ENCODE results near the gene GCM1.

The GCM1 gene

DNA sequence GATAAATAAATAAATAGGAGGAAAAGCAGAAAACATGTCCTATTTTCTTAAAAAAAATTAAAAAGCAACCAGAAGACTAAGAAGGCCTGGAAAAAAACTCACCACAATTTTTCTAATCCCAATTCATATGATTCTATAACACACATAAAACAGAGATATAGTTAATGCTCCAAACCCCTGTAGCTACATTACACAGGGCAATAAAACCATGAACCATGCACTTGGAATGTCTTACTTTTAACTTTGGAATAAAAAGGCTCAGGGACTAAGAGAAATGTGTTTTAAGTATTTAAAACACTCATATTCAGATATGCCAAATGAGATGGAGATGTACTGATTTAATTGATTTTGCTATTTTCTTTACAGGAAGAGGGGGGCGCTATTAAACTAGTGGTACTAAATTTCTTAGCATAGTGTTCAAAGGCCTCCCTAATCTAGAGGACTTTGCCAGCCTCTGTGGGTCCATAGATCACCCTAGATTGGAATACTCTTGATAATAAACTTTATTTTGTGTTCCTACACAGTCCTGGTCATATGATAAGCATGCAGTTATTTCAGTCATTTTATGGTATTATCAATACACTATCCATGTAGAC is 30.3 kb upstream of the GCM1 start:
- Histone ChIP-seq H3K9ac (ENCODE audit: insufficient read length) (no peak overlapping the region), H3K9me3 (ENCODE audit: low read depth, low read length) (no peaks in the 10 kb centered on the region), H3K36me3 (ENCODE audit: insufficient read depth, low read length) (no peaks in the 10 kb centered on the region), H3K4me3 (no peak overlapping the region), H3K27ac (no peak overlapping the region)
- TF ChIP-seq EZH2 (IDR thresholded peaks at IDR 0.05) = no peak
- DNase-seq (ENCODE audit: low read depth, low spot score) = no peak

DNA sequence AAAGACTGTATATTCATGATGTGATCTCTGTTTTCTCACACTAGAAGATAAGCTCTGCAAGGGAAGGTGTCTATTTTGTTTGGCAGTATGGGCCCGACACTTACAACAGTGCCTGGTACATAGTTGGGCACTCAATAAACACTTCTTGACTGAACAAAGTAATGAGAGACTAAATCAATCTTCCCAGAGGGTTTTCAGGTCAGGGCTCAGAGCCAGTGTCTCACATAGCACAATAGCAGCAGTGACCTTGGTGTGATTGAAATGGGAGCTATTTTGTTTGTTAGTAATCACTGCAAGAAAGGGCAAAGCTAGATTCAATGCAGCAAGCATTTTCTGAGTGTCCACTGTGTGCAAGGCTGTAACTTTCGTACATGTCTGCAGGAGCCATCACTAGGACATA is 26.4 kb upstream of the GCM1 start:
- Histone ChIP-seq H3K9me3 (ENCODE audit: low read depth, low read length) (no peaks in the 10 kb centered on the region), H3K9ac (ENCODE audit: insufficient read length) (no peak overlapping the region), H3K27ac (no peak overlapping the region), H3K4me3 (no peak overlapping the region), H3K36me3 (ENCODE audit: insufficient read depth, low read length) (no peaks in the 10 kb centered on the region)
- TF ChIP-seq EZH2 (IDR thresholded peaks at IDR 0.05) (no peak), POLR2AphosphoS5 (IDR thresholded peaks at IDR 0.05; ENCODE audit: borderline replicate concordance, low read depth, low read length) (no peak), FOXP2 (optimal IDR thresholded peaks at IDR 0.05; ENCODE audit: control extremely low read depth, extremely low read length, insufficient read depth) (no peak)
- no peak for DNase-seq (ENCODE audit: low read depth, low spot score)

DNA sequence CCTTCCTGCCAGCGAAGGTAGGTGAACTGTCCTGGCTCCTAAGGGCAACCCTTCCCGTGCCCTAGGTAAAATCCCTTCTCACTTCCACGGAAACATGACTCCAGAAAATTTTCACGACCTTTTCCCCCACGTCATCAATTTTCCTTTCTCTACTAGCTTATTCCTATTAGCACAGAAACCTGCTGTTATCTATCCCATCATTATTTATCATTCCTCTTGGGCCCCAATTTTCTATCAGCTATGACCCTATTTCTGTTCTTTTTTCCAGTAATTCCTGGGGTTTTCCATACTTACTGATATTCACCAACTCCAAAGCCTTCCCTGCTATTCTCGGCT is 23.8 kb upstream of the GCM1 start:
- no peak for TF ChIP-seq POLR2AphosphoS5 (IDR thresholded peaks at IDR 0.05; ENCODE audit: borderline replicate concordance, low read depth, low read length)
- no peak overlapping the region for H3K9ac ChIP-seq (ENCODE audit: insufficient read length)

DNA sequence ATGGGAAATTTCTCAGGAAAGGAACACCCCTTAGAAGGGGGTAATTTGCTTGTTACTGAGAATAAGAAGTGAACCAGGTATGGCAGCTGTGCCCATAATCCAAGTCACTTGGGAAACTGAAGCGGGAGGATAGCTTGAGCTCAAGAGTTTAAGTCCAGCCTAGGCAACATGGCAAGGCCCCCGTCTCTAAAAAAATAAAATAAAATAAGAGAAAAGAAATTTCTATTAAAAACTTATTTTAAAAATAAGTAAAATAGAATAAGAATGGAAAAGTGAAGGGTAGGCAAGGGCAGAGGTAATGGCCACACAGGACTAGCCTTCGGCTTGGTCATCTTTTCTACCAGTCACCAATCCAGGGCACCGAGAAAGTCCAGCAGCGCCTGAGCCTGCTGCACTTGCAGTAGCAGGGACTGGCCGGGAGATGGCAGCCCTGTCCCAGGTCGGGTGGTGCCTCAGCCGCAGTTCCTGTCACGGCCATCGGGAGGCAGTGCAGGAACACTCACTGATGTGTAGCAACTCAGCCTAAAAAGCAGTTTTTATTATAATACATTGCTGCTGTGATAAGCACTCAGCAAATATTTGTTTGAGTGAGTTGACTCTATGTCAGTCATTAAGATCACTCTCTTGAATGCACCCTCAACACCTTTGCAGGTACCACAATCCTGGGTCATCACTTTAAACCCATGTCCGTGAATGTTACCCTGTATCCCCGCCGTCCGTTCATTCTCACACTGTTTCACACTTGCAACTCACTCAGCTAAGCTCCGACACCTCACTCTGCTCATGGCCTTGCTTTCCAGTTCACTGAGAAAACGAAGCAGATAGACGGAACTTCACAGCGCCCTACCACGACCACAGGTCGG is 23.2 kb upstream of the GCM1 start:
- no peaks in the 10 kb centered on the region for H3K36me3 ChIP-seq (ENCODE audit: insufficient read depth, low read length)
- no peak overlapping the region for H3K27ac ChIP-seq
- DNase-seq (ENCODE audit: low read depth, low spot score) = peak; percentile 44
- no peaks in the 10 kb centered on the region for H3K9me3 ChIP-seq (ENCODE audit: low read depth, low read length)
- no peak for TF ChIP-seq POLR2AphosphoS5 (IDR thresholded peaks at IDR 0.05; ENCODE audit: borderline replicate concordance, low read depth, low read length)
- no peak for TF ChIP-seq EZH2 (IDR thresholded peaks at IDR 0.05)
- no peak for TF ChIP-seq FOXP2 (optimal IDR thresholded peaks at IDR 0.05; ENCODE audit: control extremely low read depth, extremely low read length, insufficient read depth)
- no peak overlapping the region for H3K9ac ChIP-seq (ENCODE audit: insufficient read length)
- H3K4me3 ChIP-seq = no peak overlapping the region

More for the DNA sequence above, 23.8 kb upstream of the GCM1 start:
- no peak overlapping the region for H3K27ac ChIP-seq
- no peaks in the 10 kb centered on the region for H3K9me3 ChIP-seq (ENCODE audit: low read depth, low read length)
- H3K4me3 ChIP-seq = no peak overlapping the region
- H3K36me3 ChIP-seq (ENCODE audit: insufficient read depth, low read length) = no peaks in the 10 kb centered on the region
- DNase-seq (ENCODE audit: low read depth, low spot score) = no peak

DNA sequence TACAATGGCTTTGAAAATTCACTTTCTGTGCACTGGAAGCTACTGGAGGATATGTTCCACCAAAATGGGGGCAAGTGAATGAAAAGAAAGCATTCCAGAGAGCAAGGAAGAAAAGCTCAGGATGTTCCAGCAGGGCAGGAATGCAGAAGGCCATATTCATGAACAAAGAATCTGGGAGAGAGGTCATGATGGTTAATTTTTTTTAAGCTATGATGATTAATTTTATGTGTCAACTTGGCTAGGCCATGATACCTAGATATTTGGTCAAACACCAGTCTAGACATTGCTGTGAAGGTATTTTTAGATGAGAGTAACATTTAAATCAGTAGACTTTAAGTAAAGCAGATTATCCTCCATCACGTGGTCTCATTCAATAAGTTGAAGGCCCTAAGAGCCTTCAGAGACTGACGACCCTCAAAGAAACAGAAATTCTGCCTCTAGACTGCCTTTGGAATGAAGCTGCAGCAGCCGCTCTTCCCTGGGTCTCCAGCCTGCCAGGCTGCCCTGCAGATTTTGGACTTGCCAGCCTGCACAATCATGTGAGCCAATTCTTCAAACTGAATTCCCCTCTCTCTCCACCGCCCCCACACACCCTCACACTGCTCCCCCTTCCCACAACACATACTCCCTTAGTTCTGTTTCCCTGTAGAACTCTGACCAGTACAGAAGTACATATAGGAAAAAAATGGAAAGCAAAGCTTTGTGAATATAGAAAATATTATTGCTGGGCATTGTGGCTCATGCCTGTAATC is 20.1 kb upstream of the GCM1 start:
- H3K4me3 ChIP-seq = no peak overlapping the region
- DNase-seq (ENCODE audit: low read depth, low spot score) = no peak
- H3K9ac ChIP-seq (ENCODE audit: insufficient read length) = no peak overlapping the region
- H3K36me3 ChIP-seq (ENCODE audit: insufficient read depth, low read length) = no peaks in the 10 kb centered on the region
- H3K27ac ChIP-seq = no peak overlapping the region
- TF ChIP-seq POLR2AphosphoS5 (IDR thresholded peaks at IDR 0.05; ENCODE audit: borderline replicate concordance, low read depth, low read length) = no peak
- H3K9me3 ChIP-seq (ENCODE audit: low read depth, low read length) = no peaks in the 10 kb centered on the region

DNA sequence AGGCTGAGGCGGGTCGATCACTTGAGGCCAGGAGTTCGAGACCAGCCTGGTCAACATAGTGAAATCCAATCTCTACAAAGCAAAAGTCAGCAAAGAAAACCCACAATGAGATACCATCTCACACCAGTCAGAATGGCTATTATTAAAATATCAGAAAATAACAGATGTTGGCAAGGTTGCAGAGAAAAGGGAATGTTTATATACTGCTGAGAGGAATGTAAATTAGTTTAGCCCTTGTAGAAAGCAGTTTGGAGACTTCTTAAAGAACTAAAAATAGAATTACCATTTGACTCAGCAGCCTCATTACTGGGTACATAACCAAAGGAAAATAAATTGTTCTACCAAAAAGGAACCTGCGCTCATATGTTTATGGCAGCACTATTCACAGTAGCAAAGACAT is 16.7 kb upstream of the GCM1 start:
- Histone ChIP-seq H3K4me3 (no peak overlapping the region), H3K9ac (ENCODE audit: insufficient read length) (no peak overlapping the region), H3K27ac (no peak overlapping the region), H3K36me3 (ENCODE audit: insufficient read depth, low read length) (no peaks in the 10 kb centered on the region), H3K9me3 (ENCODE audit: low read depth, low read length) (no peaks in the 10 kb centered on the region)
- DNase-seq (ENCODE audit: low read depth, low spot score) = no peak
- TF ChIP-seq POLR2AphosphoS5 (IDR thresholded peaks at IDR 0.05; ENCODE audit: borderline replicate concordance, low read depth, low read length) (no peak), FOXP2 (optimal IDR thresholded peaks at IDR 0.05; ENCODE audit: control extremely low read depth, extremely low read length, insufficient read depth) (no peak), EZH2 (IDR thresholded peaks at IDR 0.05) (no peak)

DNA sequence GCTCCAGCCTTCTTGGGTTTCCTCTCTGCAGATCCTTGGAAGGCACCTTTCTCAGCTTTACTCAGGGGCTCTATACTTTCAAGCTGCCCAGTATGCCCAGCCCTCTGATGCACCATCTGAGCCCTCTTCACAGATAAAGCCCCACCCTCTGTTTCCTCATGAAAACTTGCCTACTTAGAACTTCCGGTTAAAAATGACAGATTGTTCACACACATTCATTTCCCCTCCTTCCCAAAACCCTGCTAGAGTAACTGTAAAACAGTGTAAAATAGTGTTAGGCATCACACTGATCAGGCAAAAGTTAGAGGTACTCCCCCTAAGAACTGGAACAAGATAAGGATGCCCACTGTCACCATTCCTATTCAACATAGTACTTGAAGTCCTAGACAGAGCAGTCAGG is 14.0 kb upstream of the GCM1 start:
- no peak for DNase-seq (ENCODE audit: low read depth, low spot score)
- Histone ChIP-seq H3K36me3 (ENCODE audit: insufficient read depth, low read length) (no peaks in the 10 kb centered on the region), H3K27ac (no peak overlapping the region), H3K9ac (ENCODE audit: insufficient read length) (no peak overlapping the region), H3K4me3 (no peak overlapping the region), H3K9me3 (ENCODE audit: low read depth, low read length) (no peaks in the 10 kb centered on the region)
- TF ChIP-seq FOXP2 (optimal IDR thresholded peaks at IDR 0.05; ENCODE audit: control extremely low read depth, extremely low read length, insufficient read depth) (no peak), POLR2AphosphoS5 (IDR thresholded peaks at IDR 0.05; ENCODE audit: borderline replicate concordance, low read depth, low read length) (no peak)

DNA sequence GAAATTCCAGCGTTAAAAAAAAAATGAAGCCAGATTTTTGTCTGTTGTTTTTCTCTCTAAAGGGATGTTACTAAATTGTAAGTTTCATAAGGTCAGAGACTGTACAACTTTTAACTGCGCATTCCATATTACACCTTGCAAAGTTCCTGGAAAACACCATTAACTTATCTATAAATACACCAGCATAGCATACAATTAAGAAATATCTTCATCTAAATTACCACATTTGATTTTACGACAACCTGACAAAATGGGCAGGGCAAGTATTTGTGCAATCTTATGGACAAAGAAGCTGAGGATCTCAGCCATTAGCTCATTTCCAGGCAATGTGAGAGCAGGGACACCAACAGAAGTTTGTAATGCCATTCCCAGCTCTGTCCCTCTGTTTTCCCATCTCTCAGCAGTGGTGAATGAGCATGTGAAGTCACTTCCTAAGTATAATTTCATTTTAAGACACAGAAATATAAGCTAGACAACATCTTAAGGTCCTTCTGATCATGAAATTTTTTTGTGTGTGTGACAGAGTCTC is 12.9 kb upstream of the GCM1 start:
- H3K27ac ChIP-seq = no peak overlapping the region
- no peak overlapping the region for H3K9ac ChIP-seq (ENCODE audit: insufficient read length)
- no peak for DNase-seq (ENCODE audit: low read depth, low spot score)
- H3K36me3 ChIP-seq (ENCODE audit: insufficient read depth, low read length) = no peaks in the 10 kb centered on the region
- H3K9me3 ChIP-seq (ENCODE audit: low read depth, low read length) = no peaks in the 10 kb centered on the region
- H3K4me3 ChIP-seq = no peak overlapping the region
- no peak for TF ChIP-seq FOXP2 (optimal IDR thresholded peaks at IDR 0.05; ENCODE audit: control extremely low read depth, extremely low read length, insufficient read depth)
- TF ChIP-seq POLR2AphosphoS5 (IDR thresholded peaks at IDR 0.05; ENCODE audit: borderline replicate concordance, low read depth, low read length) = no peak
- TF ChIP-seq EZH2 (IDR thresholded peaks at IDR 0.05) = no peak

All from SK-N-MC (cell line).